KBM-7 (cell line): ENCODE results near the gene REEP1.
A peak's percentile ranks its signal among the peaks of the same experiment; 100 is the strongest.
"Not testable (repeated sequence)": the region's sequence is repeated elsewhere in the genome, so short reads cannot be mapped to it uniquely, and the experiment has no call there.

Experiments
- DNase-seq: peaks from one replicate; pipeline ENCODE4 v3.0.0-alpha.2; 2015
- in situ Hi-C: fragments of 300-500 bp; cut with MboI; formaldehyde crosslinking; loops from 2 replicates; pipeline ENCODE4 v1.14.3; 2020; ENCODE audit warnings: low sequenced_read_pairs, low pct_unique_long_range_greater_than_20kb, mixed read lengths

The REEP1 gene

GRCh38 chr2:86234563-86235131, 102.8 kb downstream of the REEP1 start:
- DNase-seq: no peak
- in situ Hi-C loops: no loop called here

- in situ Hi-C loops: no loop called here
- DNase-seq: no peak
Measured at GRCh38 chr2:86233436-86233835, 104.0 kb downstream of the REEP1 start.

GRCh38 chr2:86232910-86233309, 104.5 kb downstream of the REEP1 start:
- in situ Hi-C loops: no loop called here
- no peak for DNase-seq

GRCh38 chr2:86232373-86232784, 105.0 kb downstream of the REEP1 start:
- no peak for DNase-seq
- in situ Hi-C loops: no loop called here

GRCh38 chr2:86231680-86232372, 105.6 kb downstream of the REEP1 start:
- DNase-seq: no peak
- in situ Hi-C loops: no loop called here

- DNase-seq: no peak
- in situ Hi-C loops: no loop called here
Measured at GRCh38 chr2:86230961-86231360, 106.5 kb downstream of the REEP1 start.

- DNase-seq: peak; percentile 73
Measured at GRCh38 chr2:86229221-86229620, 108.2 kb downstream of the REEP1 start.

GRCh38 chr2:86228574-86228973, 108.9 kb downstream of the REEP1 start:
- DNase-seq, in situ Hi-C loops: not testable (repeated sequence)

More at GRCh38 chr2:86229221-86229620, 108.2 kb downstream of the REEP1 start:
- in situ Hi-C loops: no loop called here

GRCh38 chr2:86227685-86228084, 109.7 kb downstream of the REEP1 start:
- in situ Hi-C loops: no loop called here
- no peak for DNase-seq

GRCh38 chr2:86226636-86227520, 110.5 kb downstream of the REEP1 start:
- DNase-seq: no peak
- in situ Hi-C loops: no loop called here

- no peak for DNase-seq
Measured at GRCh38 chr2:86226070-86226469, 111.4 kb downstream of the REEP1 start.

GRCh38 chr2:86225581-86225980, 111.8 kb downstream of the REEP1 start:
- in situ Hi-C loops: no loop called here
- peak; percentile 83 for DNase-seq

More at GRCh38 chr2:86226070-86226469, 111.4 kb downstream of the REEP1 start:
- in situ Hi-C loops: no loop called here

GRCh38 chr2:86224645-86225355, 112.6 kb downstream of the REEP1 start:
- in situ Hi-C loops: no loop called here
- no peak for DNase-seq

- in situ Hi-C loops: no loop called here
- DNase-seq: no peak
Measured at GRCh38 chr2:86223927-86224560, 113.4 kb downstream of the REEP1 start.

- in situ Hi-C loops: no loop called here
- DNase-seq: no peak
Measured at GRCh38 chr2:86223140-86223926, 114.1 kb downstream of the REEP1 start.

- in situ Hi-C loops: no loop called here
- peak; percentile 82 for DNase-seq
Measured at GRCh38 chr2:86221066-86221684, 116.3 kb downstream of the REEP1 start.

- no peak for DNase-seq
- in situ Hi-C loops: no loop called here
Measured at GRCh38 chr2:86219896-86220295, 117.5 kb downstream of the REEP1 start.

GRCh38 chr2:86218124-86218523, 119.3 kb downstream of the REEP1 start:
- in situ Hi-C loops: no loop called here
- no peak for DNase-seq
